Measurements from ENCODE around the gene SBK1. TPM values are rescaled to one million over a fixed set of nuclear protein-coding genes. Genes with fewer than 3 reads are reported as not detected.

Gene SBK1
- total and polyA plus RNA-seq, 8 donors: 0.31 to 2.0 (median 0.63) TPM; not detected in 1

DNA sequence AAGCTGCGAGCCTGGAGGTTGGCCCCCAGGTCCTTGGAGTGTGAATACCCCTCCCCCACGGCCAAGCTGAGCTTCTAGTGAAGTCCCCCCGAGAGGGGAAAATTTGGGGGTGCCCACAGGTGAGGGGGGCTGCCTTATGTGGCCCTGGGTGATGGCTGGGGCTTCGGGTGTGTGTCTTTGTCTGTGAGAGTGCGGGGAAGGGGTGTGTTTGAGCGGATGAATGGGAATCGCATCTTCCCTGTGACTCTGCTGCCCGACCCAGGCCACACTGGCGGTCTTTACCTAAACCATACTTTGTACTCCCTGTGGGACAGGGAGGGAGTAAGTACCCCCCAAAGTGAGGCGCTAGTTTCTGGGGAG lies 1.3 kb downstream of the SBK1 start:
- 30 to 42% (median 35%) methylated on average over 8 to 10 of the region's 10 CpGs for WGBS, 5 donors
- Histone ChIP-seq H3K27ac (no peak overlapping the region), H3K4me3 (peak overlapping the region; percentile 60 to 70 (median 64)), H3K4me1 (peaks cover 10 to 25% (median 21%) of the 10 kb centered on the region in 4 donors), H3K27me3 (peaks cover 0 to 22% (median 16%) of the 10 kb centered on the region in 3 donors), H3K9me3 (no peaks in the 10 kb centered on the region), H3K36me3 (no peaks in the 10 kb centered on the region)
- TF ChIP-seq POLR2A (IDR thresholded peaks at IDR 0.05) (no peak), EP300 (IDR thresholded peaks at IDR 0.05) (no peak), POLR2AphosphoS5 (IDR thresholded peaks at IDR 0.05) (no peak)
- TF ChIP-seq, protein P1, sequence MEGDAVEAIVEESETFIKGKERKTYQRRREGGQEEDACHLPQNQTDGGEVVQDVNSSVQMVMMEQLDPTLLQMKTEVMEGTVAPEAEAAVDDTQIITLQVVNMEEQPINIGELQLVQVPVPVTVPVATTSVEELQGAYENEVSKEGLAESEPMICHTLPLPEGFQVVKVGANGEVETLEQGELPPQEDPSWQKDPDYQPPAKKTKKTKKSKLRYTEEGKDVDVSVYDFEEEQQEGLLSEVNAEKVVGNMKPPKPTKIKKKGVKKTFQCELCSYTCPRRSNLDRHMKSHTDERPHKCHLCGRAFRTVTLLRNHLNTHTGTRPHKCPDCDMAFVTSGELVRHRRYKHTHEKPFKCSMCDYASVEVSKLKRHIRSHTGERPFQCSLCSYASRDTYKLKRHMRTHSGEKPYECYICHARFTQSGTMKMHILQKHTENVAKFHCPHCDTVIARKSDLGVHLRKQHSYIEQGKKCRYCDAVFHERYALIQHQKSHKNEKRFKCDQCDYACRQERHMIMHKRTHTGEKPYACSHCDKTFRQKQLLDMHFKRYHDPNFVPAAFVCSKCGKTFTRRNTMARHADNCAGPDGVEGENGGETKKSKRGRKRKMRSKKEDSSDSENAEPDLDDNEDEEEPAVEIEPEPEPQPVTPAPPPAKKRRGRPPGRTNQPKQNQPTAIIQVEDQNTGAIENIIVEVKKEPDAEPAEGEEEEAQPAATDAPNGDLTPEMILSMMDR (IDR thresholded peaks at IDR 0.05): no peak
- no peak for DNase-seq
- intact Hi-C loops (cut with DNase I; ENCODE audit: low total_unique reads): no loop called here

- WGBS, 5 donors: 81 to 93% (median 88%) methylated on average over 6 of the region's 6 CpGs
- TF ChIP-seq, protein P1 (IDR thresholded peaks at IDR 0.05): no peak
- TF ChIP-seq EP300 (IDR thresholded peaks at IDR 0.05) (no peak), POLR2A (IDR thresholded peaks at IDR 0.05) (no peak), POLR2AphosphoS5 (IDR thresholded peaks at IDR 0.05) (no peak)
Observed at GRCh38 chr16:28294201-28294600, 1.9 kb downstream of the SBK1 start.

GRCh38 chr16:28295276-28295675 lies 3.0 kb downstream of the SBK1 start:
- H3K4me3 ChIP-seq: no peak overlapping the region
- no peak for DNase-seq
- H3K27me3 ChIP-seq: peaks cover 0 to 22% (median 16%) of the 10 kb centered on the region in 3 donors
- WGBS, 5 donors: 79 to 87% (median 84%) methylated on average over 11 of the region's 11 CpGs
- intact Hi-C loops (cut with DNase I; ENCODE audit: low total_unique reads): no loop called here
- peaks cover 10 to 25% (median 21%) of the 10 kb centered on the region in 4 donors for H3K4me1 ChIP-seq
- TF ChIP-seq, protein P1 (IDR thresholded peaks at IDR 0.05): no peak
- no peak for TF ChIP-seq POLR2A (IDR thresholded peaks at IDR 0.05)
- no peak for TF ChIP-seq EP300 (IDR thresholded peaks at IDR 0.05)
- no peak for TF ChIP-seq POLR2AphosphoS5 (IDR thresholded peaks at IDR 0.05)
- H3K36me3 ChIP-seq: no peaks in the 10 kb centered on the region
- H3K9me3 ChIP-seq: no peaks in the 10 kb centered on the region
- no peak overlapping the region for H3K27ac ChIP-seq

More at GRCh38 chr16:28294201-28294600, 1.9 kb downstream of the SBK1 start:
- Histone ChIP-seq H3K4me1 (peaks cover 10 to 25% (median 21%) of the 10 kb centered on the region in 4 donors), H3K27ac (no peak overlapping the region), H3K27me3 (peaks cover 0 to 22% (median 16%) of the 10 kb centered on the region in 3 donors), H3K4me3 (no peak overlapping the region), H3K36me3 (no peaks in the 10 kb centered on the region), H3K9me3 (no peaks in the 10 kb centered on the region)
- no peak for DNase-seq
- intact Hi-C loops (cut with DNase I; ENCODE audit: low total_unique reads): no loop called here

DNA sequence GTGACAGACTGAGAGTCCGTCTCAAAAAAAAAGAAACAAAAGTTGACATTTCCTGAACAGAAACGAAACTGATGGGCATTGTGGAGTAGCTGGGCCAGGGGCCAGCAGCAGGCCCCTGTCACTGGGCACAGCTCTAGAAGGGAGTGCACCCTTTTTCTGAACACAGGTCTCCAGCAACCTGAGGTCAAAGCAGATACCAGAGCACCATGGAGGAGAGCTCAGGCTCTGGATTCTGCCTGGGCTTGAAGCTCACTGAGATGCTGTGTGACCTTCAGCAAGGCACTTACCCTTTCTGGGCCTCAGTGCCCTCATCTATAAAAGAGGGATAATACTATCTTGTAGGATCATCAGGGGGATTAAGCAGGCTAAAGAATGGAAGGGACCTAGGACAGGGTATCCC lies 5.0 kb downstream of the SBK1 start:
- Histone ChIP-seq H3K36me3 (no peaks in the 10 kb centered on the region), H3K4me1 (peaks cover 10 to 18% (median 16%) of the 10 kb centered on the region in 4 donors), H3K9me3 (no peaks in the 10 kb centered on the region), H3K4me3 (no peak overlapping the region), H3K27ac (no peak overlapping the region), H3K27me3 (peaks cover 0 to 22% (median 16%) of the 10 kb centered on the region in 3 donors)
- no peak for DNase-seq
- WGBS, 5 donors: 20 to 66% (median 44%) methylated on average over 2 of the region's 2 CpGs
- no peak for TF ChIP-seq POLR2AphosphoS5 (IDR thresholded peaks at IDR 0.05)
- TF ChIP-seq, protein P1 (IDR thresholded peaks at IDR 0.05): no peak
- intact Hi-C loops (cut with DNase I; ENCODE audit: low total_unique reads): no loop called here

Data from stomach (tissue), 9 donors.